H1 (cell line): Measurements from ENCODE around the gene HOXB4. TPM values are rescaled to one million over a fixed set of nuclear protein-coding genes. Genes with fewer than 3 reads are reported as not detected.
A peak's percentile ranks its signal among the peaks of the same experiment; 100 is the strongest.

ENCODE experiments used
- PHF8 ChIP-seq: fragments of 200-600 bp; sonication (generic); conservative IDR thresholded peaks from 2 replicates; pipeline ENCODE4 v1.7.1; 2012; ENCODE audit warnings: low read depth, mild to moderate bottlenecking, inconsistent platforms, low read length, moderate library complexity
- RNF2 ChIP-seq: fragments of 200-900, 300-1000 bp; sonication (generic); IDR thresholded peaks from 2 replicates; pipeline ENCODE4 v1.7.1; 2016; ENCODE audit warnings: borderline replicate concordance, low read depth, mild to moderate bottlenecking, antibody characterized with exemption, low read length; ENCODE audit not compliant: poor library complexity, severe bottlenecking; ENCODE audit errors: missing control alignments
- YY1 ChIP-seq: IDR thresholded peaks from 2 replicates; pipeline ENCODE4 v1.6.1; 2011; ENCODE audit warnings: low read depth, mild to moderate bottlenecking, low read length
- polyA plus RNA-seq, 7 experiments: library from polyadenylated mRNA; depleted of rRNA in 3 of 7; stranded (reverse) in 5 of 7; unstranded in 2 of 7; fragments of >200 nt in 5 of 7; fragments of 200-250 nt in 2 of 7; gene quantifications; 1 replicate in 5 of 7; 2 replicates in 1 of 7; 4 replicates in 1 of 7; pipeline versions ENCODE4 v1.2.1 to v1.2.3, GENCODE V29; 2011 to 2013; ENCODE audit warnings: missing spikeins in 2 of 7, mixed read lengths in 2 of 7
- total RNA-seq: library from RNA; stranded (reverse); fragmentation: NEBNext Ultra II Directional; extraction: Animal tissue kit (Norgen Biotek cat#: 25700); gene quantifications from 2 replicates; pipeline ENCODE4 v1.2.1, GENCODE V29; 2021

The HOXB4 gene
- total and polyA plus RNA-seq, 2 of the 8 experiments (the other 6 are each of a cell fraction or from before 2014, with no cell fraction given) = not detected

- TF ChIP-seq YY1 (no peak), PHF8 (no peak), RNF2 (peak; percentile 78)
- TF ChIP-seq, all 59 proteins: peak for 3
These were observed 34.3 kb upstream of the HOXB4 start (continued) for GRCh38 chr17:48612456-48612853.
